ENCODE data around the gene CPA4. TPM values are rescaled to one million over a fixed set of nuclear protein-coding genes. Genes with fewer than 3 reads are reported as not detected.
"Not testable (repeated sequence)": the region's sequence is repeated elsewhere in the genome, so short reads cannot be mapped to it uniquely, and the experiment has no call there.

Gene CPA4
- total RNA-seq, result 20.2 and 27.7 TPM in 2 replicates

GRCh38 chr7:130292682-130293257 lies at the start of gene CPA4:
TSS of gene CPA4 (plus strand) at chr7:130293161. CDS start at chr7:130293181, 20 bp downstream.
- DNase-seq (ENCODE audit: extremely low read depth, low read depth, low spot score), result no peak

- DNase-seq (ENCODE audit: extremely low read depth, low read depth, low spot score), result not testable (repeated sequence)
Measured at GRCh38 chr7:130243486-130243885, 49.5 kb upstream of the CPA4 start.

- not testable (repeated sequence) for DNase-seq (ENCODE audit: extremely low read depth, low read depth, low spot score)
Measured at GRCh38 chr7:130246491-130246890, 46.5 kb upstream of the CPA4 start.

- DNase-seq (ENCODE audit: extremely low read depth, low read depth, low spot score), result not testable (repeated sequence)
Measured at GRCh38 chr7:130248842-130249241, 44.1 kb upstream of the CPA4 start.

GRCh38 chr7:130249626-130250025 lies 43.3 kb upstream of the CPA4 start:
- DNase-seq (ENCODE audit: extremely low read depth, low read depth, low spot score), result not testable (repeated sequence)

- DNase-seq (ENCODE audit: extremely low read depth, low read depth, low spot score), result no peak
Measured at GRCh38 chr7:130254555-130254954, 38.4 kb upstream of the CPA4 start.

- DNase-seq (ENCODE audit: extremely low read depth, low read depth, low spot score), result no peak
Measured at GRCh38 chr7:130256704-130257103, 36.3 kb upstream of the CPA4 start.

GRCh38 chr7:130258494-130259078 lies 34.4 kb upstream of the CPA4 start:
- DNase-seq (ENCODE audit: extremely low read depth, low read depth, low spot score), result no peak

GRCh38 chr7:130262448-130262847 lies 30.5 kb upstream of the CPA4 start:
- no peak for DNase-seq (ENCODE audit: extremely low read depth, low read depth, low spot score)

- no peak for DNase-seq (ENCODE audit: extremely low read depth, low read depth, low spot score)
Measured at GRCh38 chr7:130263130-130263529, 29.8 kb upstream of the CPA4 start.

GRCh38 chr7:130266258-130266960 lies 26.6 kb upstream of the CPA4 start, which contains the start of gene CPA2:
TSS of gene CPA2 (plus strand) at chr7:130266863. CDS start at chr7:130266882, 19 bp downstream.
- DNase-seq (ENCODE audit: extremely low read depth, low read depth, low spot score), result no peak

- no peak for DNase-seq (ENCODE audit: extremely low read depth, low read depth, low spot score)
Measured at GRCh38 chr7:130266961-130267321, 26.0 kb upstream of the CPA4 start.

- DNase-seq (ENCODE audit: extremely low read depth, low read depth, low spot score), result no peak
Measured at GRCh38 chr7:130268463-130269317, 24.3 kb upstream of the CPA4 start.

- no peak for DNase-seq (ENCODE audit: extremely low read depth, low read depth, low spot score)
Measured at GRCh38 chr7:130269318-130269694, 23.7 kb upstream of the CPA4 start.

GRCh38 chr7:130270947-130271800 lies 21.8 kb upstream of the CPA4 start:
- no peak for DNase-seq (ENCODE audit: extremely low read depth, low read depth, low spot score)

GRCh38 chr7:130272381-130273080 lies 20.4 kb upstream of the CPA4 start:
- no peak for DNase-seq (ENCODE audit: extremely low read depth, low read depth, low spot score)

- DNase-seq (ENCODE audit: extremely low read depth, low read depth, low spot score), result no peak
Measured at GRCh38 chr7:130273081-130273932, 19.7 kb upstream of the CPA4 start.

GRCh38 chr7:130273933-130274255 lies 19.1 kb upstream of the CPA4 start:
- no peak for DNase-seq (ENCODE audit: extremely low read depth, low read depth, low spot score)

GRCh38 chr7:130274296-130274695 lies 18.7 kb upstream of the CPA4 start:
- no peak for DNase-seq (ENCODE audit: extremely low read depth, low read depth, low spot score)
